ENCODE data around the gene PRLR.

DNA sequence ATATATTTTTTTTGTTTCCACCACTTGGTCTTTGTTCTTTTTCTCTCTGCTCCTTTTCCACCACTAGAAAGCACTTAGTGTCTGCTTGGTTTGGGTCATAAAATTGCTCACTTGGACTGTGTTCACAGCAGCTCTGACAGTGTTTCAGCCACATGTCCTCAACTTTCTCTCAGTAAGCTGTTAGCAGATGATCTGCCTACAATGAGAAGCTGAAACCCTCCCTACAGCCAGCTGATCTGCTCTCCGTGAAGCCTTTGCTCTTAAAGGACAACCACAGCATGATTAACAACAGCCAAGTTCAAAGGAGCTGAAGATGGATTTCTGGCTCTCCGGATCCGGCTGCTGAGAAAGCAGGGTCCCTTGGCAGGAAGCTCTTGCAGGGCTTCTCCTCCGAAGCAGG, 31.6 kb downstream of the PRLR start:
- TF ChIP-seq CTCF (IDR thresholded peaks at IDR 0.05; ENCODE audit: insufficient read depth, low read depth, low read length) = no peak
- TF ChIP-seq EZH2 (IDR thresholded peaks at IDR 0.05; ENCODE audit: insufficient read depth, low read length) = no peak

Measured in astrocyte (in vitro differentiated cells and primary cell).